ENCODE data around the gene TACO1.

TACO1 gene

GRCh38 chr17:63600569-63601438 lies at the start of gene TACO1:
Gene TACO1, plus strand, starts transcription at chr17:63600895. Its CDS starts 189 bp downstream, at chr17:63601084.
- peak; percentile 97 for ATAC-seq
- peaks cover 17% of the 10 kb centered on the region for H3K4me1 Mint-ChIP-seq

GRCh38 chr17:63552211-63552610 lies 48.5 kb upstream of the TACO1 start:
- H3K36me3 Mint-ChIP-seq = peaks cover 25% of the 10 kb centered on the region
- H3K27ac Mint-ChIP-seq = peak overlapping the region; percentile 100
- H3K9me3 Mint-ChIP-seq = no peaks in the 10 kb centered on the region

More at GRCh38 chr17:63600569-63601438, at the start of gene TACO1:
- Mint-ChIP-seq H3K27me3 (no peaks in the 10 kb centered on the region), H3K9me3 (no peaks in the 10 kb centered on the region), H3K36me3 (peaks cover 16% of the 10 kb centered on the region), H3K4me3 (peak within 1 kb of the TSS; percentile 92), H3K27ac (peak within 1 kb of the TSS; percentile 93)

GRCh38 chr17:63555500-63556156 lies 45.1 kb upstream of the TACO1 start:
- Mint-ChIP-seq H3K4me3 (no peak overlapping the region), H3K4me1 (peaks cover 81% of the 10 kb centered on the region), H3K27ac (peak overlapping the region; percentile 72), H3K9me3 (no peaks in the 10 kb centered on the region), H3K27me3 (no peaks in the 10 kb centered on the region), H3K36me3 (peaks cover 30% of the 10 kb centered on the region)
- no peak for ATAC-seq

More at GRCh38 chr17:63552211-63552610, 48.5 kb upstream of the TACO1 start:
- Mint-ChIP-seq H3K4me1 (peaks cover 61% of the 10 kb centered on the region), H3K27me3 (no peaks in the 10 kb centered on the region), H3K4me3 (peak overlapping the region; percentile 94)
- ATAC-seq = no peak

GRCh38 chr17:63557416-63557815 lies 43.3 kb upstream of the TACO1 start:
- H3K9me3 Mint-ChIP-seq = no peaks in the 10 kb centered on the region
- peaks cover 30% of the 10 kb centered on the region for H3K36me3 Mint-ChIP-seq
- peaks cover 81% of the 10 kb centered on the region for H3K4me1 Mint-ChIP-seq
- no peak for ATAC-seq
- H3K27me3 Mint-ChIP-seq = no peaks in the 10 kb centered on the region
- no peak overlapping the region for H3K27ac Mint-ChIP-seq
- no peak overlapping the region for H3K4me3 Mint-ChIP-seq

- H3K9me3 Mint-ChIP-seq = no peaks in the 10 kb centered on the region
- no peak overlapping the region for H3K4me3 Mint-ChIP-seq
- ATAC-seq = no peak
- H3K27ac Mint-ChIP-seq = no peak overlapping the region
- H3K36me3 Mint-ChIP-seq = peaks cover 25% of the 10 kb centered on the region
- peaks cover 76% of the 10 kb centered on the region for H3K4me1 Mint-ChIP-seq
- H3K27me3 Mint-ChIP-seq = no peaks in the 10 kb centered on the region
Measured at GRCh38 chr17:63558441-63558840, 42.3 kb upstream of the TACO1 start.

- Mint-ChIP-seq H3K27ac (no peak overlapping the region), H3K36me3 (peaks cover 15% of the 10 kb centered on the region), H3K27me3 (no peaks in the 10 kb centered on the region), H3K9me3 (no peaks in the 10 kb centered on the region), H3K4me1 (peaks cover 64% of the 10 kb centered on the region), H3K4me3 (no peak overlapping the region)
- no peak for ATAC-seq
Measured at GRCh38 chr17:63561819-63562218, 38.9 kb upstream of the TACO1 start.

- no peak for ATAC-seq
- no peaks in the 10 kb centered on the region for H3K27me3 Mint-ChIP-seq
- H3K4me3 Mint-ChIP-seq = no peak overlapping the region
- peaks cover 59% of the 10 kb centered on the region for H3K4me1 Mint-ChIP-seq
- peaks cover 7% of the 10 kb centered on the region for H3K36me3 Mint-ChIP-seq
- no peaks in the 10 kb centered on the region for H3K9me3 Mint-ChIP-seq
- H3K27ac Mint-ChIP-seq = no peak overlapping the region
Measured at GRCh38 chr17:63563339-63563738, 37.4 kb upstream of the TACO1 start.

GRCh38 chr17:63564562-63564961 lies 36.1 kb upstream of the TACO1 start:
- no peak for ATAC-seq
- H3K27me3 Mint-ChIP-seq = no peaks in the 10 kb centered on the region
- H3K4me3 Mint-ChIP-seq = no peak overlapping the region
- peaks cover 9% of the 10 kb centered on the region for H3K36me3 Mint-ChIP-seq
- H3K4me1 Mint-ChIP-seq = peaks cover 61% of the 10 kb centered on the region
- H3K9me3 Mint-ChIP-seq = no peaks in the 10 kb centered on the region
- H3K27ac Mint-ChIP-seq = no peak overlapping the region

- H3K27ac Mint-ChIP-seq = no peak overlapping the region
- H3K9me3 Mint-ChIP-seq = no peaks in the 10 kb centered on the region
- no peak overlapping the region for H3K4me3 Mint-ChIP-seq
- peaks cover 15% of the 10 kb centered on the region for H3K36me3 Mint-ChIP-seq
- ATAC-seq = no peak
- no peaks in the 10 kb centered on the region for H3K27me3 Mint-ChIP-seq
- H3K4me1 Mint-ChIP-seq = peaks cover 57% of the 10 kb centered on the region
Measured at GRCh38 chr17:63567229-63567628, 33.5 kb upstream of the TACO1 start.

GRCh38 chr17:63568563-63568962 lies 32.1 kb upstream of the TACO1 start:
- H3K36me3 Mint-ChIP-seq = peaks cover 15% of the 10 kb centered on the region
- ATAC-seq = no peak

GRCh38 chr17:63571632-63572310 lies 28.9 kb upstream of the TACO1 start:
- H3K27ac Mint-ChIP-seq = no peak overlapping the region
- ATAC-seq = no peak
- H3K36me3 Mint-ChIP-seq = peaks cover 15% of the 10 kb centered on the region
- H3K4me1 Mint-ChIP-seq = peaks cover 48% of the 10 kb centered on the region
- H3K9me3 Mint-ChIP-seq = no peaks in the 10 kb centered on the region
- no peaks in the 10 kb centered on the region for H3K27me3 Mint-ChIP-seq
- no peak overlapping the region for H3K4me3 Mint-ChIP-seq

More at GRCh38 chr17:63568563-63568962, 32.1 kb upstream of the TACO1 start:
- Mint-ChIP-seq H3K9me3 (no peaks in the 10 kb centered on the region), H3K27ac (no peak overlapping the region), H3K4me3 (no peak overlapping the region), H3K4me1 (peaks cover 53% of the 10 kb centered on the region), H3K27me3 (no peaks in the 10 kb centered on the region)

GRCh38 chr17:63573634-63574033 lies 27.1 kb upstream of the TACO1 start:
- Mint-ChIP-seq H3K36me3 (peaks cover 15% of the 10 kb centered on the region), H3K27ac (peak overlapping the region; percentile 17), H3K27me3 (no peaks in the 10 kb centered on the region), H3K4me3 (no peak overlapping the region), H3K4me1 (peaks cover 40% of the 10 kb centered on the region), H3K9me3 (no peaks in the 10 kb centered on the region)
- no peak for ATAC-seq

- H3K4me1 Mint-ChIP-seq = peaks cover 18% of the 10 kb centered on the region
- H3K27me3 Mint-ChIP-seq = no peaks in the 10 kb centered on the region
- ATAC-seq = no peak
- no peaks in the 10 kb centered on the region for H3K9me3 Mint-ChIP-seq
- H3K36me3 Mint-ChIP-seq = peaks cover 37% of the 10 kb centered on the region
- H3K27ac Mint-ChIP-seq = no peak overlapping the region
- H3K4me3 Mint-ChIP-seq = no peak overlapping the region
Measured at GRCh38 chr17:63578027-63578768, 22.5 kb upstream of the TACO1 start.

GRCh38 chr17:63578769-63579111 lies 22.0 kb upstream of the TACO1 start:
- Mint-ChIP-seq H3K4me3 (no peak overlapping the region), H3K4me1 (peaks cover 14% of the 10 kb centered on the region), H3K9me3 (no peaks in the 10 kb centered on the region), H3K27me3 (no peaks in the 10 kb centered on the region), H3K36me3 (peaks cover 41% of the 10 kb centered on the region), H3K27ac (no peak overlapping the region)
- no peak for ATAC-seq

GRCh38 chr17:63579633-63580032 lies 21.1 kb upstream of the TACO1 start:
- Mint-ChIP-seq H3K27me3 (no peaks in the 10 kb centered on the region), H3K4me1 (peaks cover 8% of the 10 kb centered on the region), H3K9me3 (no peaks in the 10 kb centered on the region), H3K4me3 (no peak overlapping the region), H3K36me3 (peaks cover 44% of the 10 kb centered on the region), H3K27ac (no peak overlapping the region)
- ATAC-seq = no peak

Data from stimulated activated memory B cell treated with anti-CD40 and anti-IgM and Interleukin-4, amounts not matched to agents 10 μg/mL and 1 μg/mL and 100 μg/mL, for 72 hours (primary cell).